HepG2 (cell line): Measurements from ENCODE around the gene AGR3. TPM values are rescaled to one million over a fixed set of nuclear protein-coding genes. Genes with fewer than 3 reads are reported as not detected.

Experiments used
- ATAC-seq: fragments of 200-7000 bp; cut with Tn5 transposase; 3 replicates; pipeline ENCODE4 v1.9.1; 2020; ENCODE audit warnings: mild to moderate bottlenecking, moderate library complexity
- BruUV-seq: library from RNA; stranded (reverse); fragments of 400-500 nt; replicated peaks from 2 replicates; lab custom pipeline; 2021; lab: Mats Ljungman, UMichigan
- CTCF ChIA-PET: fragments of 300-600 bp; formaldehyde crosslinking; extraction: SDS; loops from one replicate; lab custom pipeline; 2021; ENCODE audit warnings: low total read pairs, inconsistent platforms, low intra/inter-chr PET ratio; lab: Yijun Ruan, JAX
- POLR2A ChIA-PET: fragments of 350-600 bp; sonication (Branson Sonifier 250); formaldehyde crosslinking; loops from one replicate; lab custom pipeline; 2020; ENCODE audit warnings: antibody characterized with exemption, inconsistent platforms; lab: Yijun Ruan, JAX
- DNase-seq: peaks from one replicate; pipeline ENCODE4 v3.0.0-alpha.2; 2015; ENCODE audit warnings: low spot score
- FAIRE-seq: peaks from 3 replicates; lab custom pipeline; 2011; peaks lifted over from hg19 to GRCh38; lab: Jason Lieb, UNC
- H2AFZ ChIP-seq: one replicate; pipeline ENCODE4 v1.6.1; 2011; ENCODE audit warnings: low read length, inconsistent platforms
- H3K27ac ChIP-seq: fragments of 300-600 bp; 3 replicates; pipeline ENCODE4 v1.8.0; 2011; ENCODE audit warnings: mixed run types, mild to moderate bottlenecking, mixed read lengths, low read length, inconsistent platforms; ENCODE audit not compliant: insufficient read depth; ENCODE audit errors: extremely low read length
- H3K27me3 ChIP-seq, 2 experiments: fragments of 200-600 bp in 1 of 2; 2 replicates in 1 of 2; 3 replicates in 1 of 2; pipeline versions ENCODE4 v1.6.0 to v1.8.0; 2011; ENCODE audit warnings: low read length in 2 of 2, mild to moderate bottlenecking in 2 of 2, moderate library complexity in 2 of 2, inconsistent platforms in 1 of 2; ENCODE audit not compliant: insufficient read depth in 2 of 2, control insufficient read depth in 1 of 2
- H3K36me3 ChIP-seq, 2 experiments: fragments of 200-600 bp in 1 of 2; replicated peaks in 1 of 2; 2 replicates in 1 of 2; 3 replicates in 1 of 2; pipeline versions ENCODE4 v1.5.1 to v1.8.0; 2011; ENCODE audit warnings: low read length in 2 of 2, inconsistent platforms in 1 of 2; ENCODE audit not compliant: insufficient read depth in 2 of 2, control insufficient read depth in 1 of 2
- H3K4me1 ChIP-seq: 2 replicates; pipeline ENCODE4 v1.5.1; 2012; ENCODE audit warnings: low read length, inconsistent platforms; ENCODE audit not compliant: insufficient read depth
- H3K4me2 ChIP-seq: 2 replicates; pipeline ENCODE4 v1.6.0; 2011; ENCODE audit warnings: low read depth, low read length, inconsistent platforms
- H3K4me3 ChIP-seq, 3 experiments: fragments of 200-600 bp in 1 of 3; sonication (generic), shearing (Covaris generic) in 1 of 3; replicated peaks in 1 of 3; 2 replicates each; pipeline ENCODE4 v1.5.1; 2011 to 2016; ENCODE audit warnings: low read length in 3 of 3, inconsistent platforms in 2 of 3, low read depth in 2 of 3, mild to moderate bottlenecking in 2 of 3, control low read depth in 1 of 3, mixed read lengths in 1 of 3; ENCODE audit not compliant: insufficient read depth in 1 of 3
- H3K79me2 ChIP-seq: one replicate; pipeline ENCODE4 v1.6.1; 2011; ENCODE audit warnings: low read length, inconsistent platforms; ENCODE audit not compliant: insufficient read depth
- H3K9ac ChIP-seq: 2 replicates; pipeline ENCODE4 v1.6.0; 2011; ENCODE audit warnings: mild to moderate bottlenecking, low read depth, low read length, inconsistent platforms; ENCODE audit not compliant: insufficient read depth
- H3K9me3 ChIP-seq: 2 replicates; pipeline ENCODE4 v1.5.1; 2012; ENCODE audit warnings: mild to moderate bottlenecking, low read length
- H4K20me1 ChIP-seq: 2 replicates; pipeline ENCODE4 v1.6.0; 2011; ENCODE audit warnings: inconsistent platforms, mild to moderate bottlenecking, low read length, moderate library complexity; ENCODE audit not compliant: insufficient read depth
- CEBPG ChIP-seq: IDR thresholded peaks from 2 replicates; pipeline ENCODE4 v1.6.1; 2016
- DMAP1 ChIP-seq: IDR thresholded peaks from 2 replicates; pipeline ENCODE4 v1.6.1; 2016
- GTF2F1 ChIP-seq: fragments of 150-350 bp; IDR thresholded peaks from 2 replicates; pipeline ENCODE4 v1.6.1; 2014; ENCODE audit warnings: low read length
- TARDBP ChIP-seq: sonication (generic); formaldehyde crosslinking; IDR thresholded peaks from 2 replicates; pipeline ENCODE4 v1.8.0; 2022; ENCODE audit warnings: mild to moderate bottlenecking, missing genetic modification reagents
- ZNF12 ChIP-seq: sonication (generic); formaldehyde crosslinking; IDR thresholded peaks from 2 replicates; pipeline ENCODE4 v1.5.0; 2020; ENCODE audit warnings: missing genetic modification reagents
- ZNF670 ChIP-seq: sonication (generic); formaldehyde crosslinking; IDR thresholded peaks from 2 replicates; pipeline ENCODE4 v1.8.0; 2022; ENCODE audit warnings: mild to moderate bottlenecking, missing genetic modification reagents, borderline replicate concordance
- ZNF761 ChIP-seq: sonication (generic); formaldehyde crosslinking; conservative IDR thresholded peaks from 2 replicates; pipeline ENCODE4 v1.4.0; 2020; ENCODE audit warnings: mild to moderate bottlenecking, missing genetic modification reagents
- WGBS: methylation state at CpG from one replicate; pipeline ENCODE4 v1.1.6; 2017; ENCODE audit warnings: low lambda C conversion rate; 5-methylcytosine and 5-hydroxymethylcytosine counted together
- in situ Hi-C: cut with HindIII; loops from 2 replicates; pipeline ENCODE4 v1.10.0; 2017; ENCODE audit warnings: low pct_unique_long_range_greater_than_20kb; ENCODE audit not compliant: extremely low pct_ligation_motif_present
- intact Hi-C: fragments of 100-400 bp; cut with micrococcal nuclease; formaldehyde crosslinking; loops from one replicate; pipeline ENCODE4 v1.10.0; 2022; ENCODE audit not compliant: unreplicated experiment
- polyA plus RNA-seq, 8 experiments: library from polyadenylated mRNA; depleted of rRNA in 3 of 8; stranded (reverse) in 7 of 8; unstranded in 1 of 8; fragments of >200 nt; fragmentation: Illumina TruSeq in 4 of 8; extraction: Trizol in 4 of 8; gene quantifications; 2 replicates each; pipeline versions ENCODE4 v1.2.1 to v1.2.3, GENCODE V29; 2011 to 2016; ENCODE audit warnings: low read depth in 4 of 8, missing spikeins in 1 of 8, mixed read lengths in 1 of 8; ENCODE audit not compliant: insufficient read depth in 1 of 8
- total RNA-seq, 5 experiments: library from RNA; depleted of rRNA; stranded (reverse); fragments of >200 nt; fragmentation: Illumina TruSeq; extraction: Trizol; gene quantifications; 2 replicates each; pipeline ENCODE4 v1.2.3, GENCODE V29; 2016; ENCODE audit warnings: low read depth in 1 of 5
- TF ChIP-seq, protein P1 (sequence below): sonication (generic); formaldehyde crosslinking; IDR thresholded peaks from 2 replicates; pipeline ENCODE4 v1.4.0; 2020; ENCODE audit warnings: mild to moderate bottlenecking, missing genetic modification reagents
- TF ChIP-seq, protein P2 (sequence below): sonication (generic); formaldehyde crosslinking; conservative IDR thresholded peaks from 2 replicates; pipeline ENCODE4 v1.4.0; 2020; ENCODE audit warnings: missing genetic modification reagents
- TF ChIP-seq, protein P3 (sequence below): IDR thresholded peaks from 2 replicates; pipeline ENCODE4 v1.6.1; 2016; ENCODE audit warnings: low read depth, borderline replicate concordance
- TF ChIP-seq, protein P4 (sequence below), 2 experiments: sonication (generic) in 1 of 2; formaldehyde crosslinking in 1 of 2; IDR thresholded peaks; 2 replicates each; pipeline versions ENCODE4 v1.4.0 to v1.6.1; 2016 to 2020; ENCODE audit warnings: borderline replicate concordance in 1 of 2, low read depth in 1 of 2, mild to moderate bottlenecking in 1 of 2, missing genetic modification reagents in 1 of 2
- TF ChIP-seq, protein P5 (sequence below): sonication (generic); formaldehyde crosslinking; IDR thresholded peaks from 2 replicates; pipeline ENCODE4 v1.4.0; 2020; ENCODE audit warnings: mild to moderate bottlenecking, missing genetic modification reagents
- TF ChIP-seq, protein P6 (sequence below): sonication (generic); formaldehyde crosslinking; IDR thresholded peaks from 2 replicates; pipeline ENCODE4 v1.4.0; 2020; ENCODE audit warnings: missing genetic modification reagents
- TF ChIP-seq, protein P7 (sequence below): sonication (generic); formaldehyde crosslinking; IDR thresholded peaks from 2 replicates; pipeline ENCODE4 v1.5.0; 2020; ENCODE audit warnings: missing genetic modification reagents, mild to moderate bottlenecking, borderline replicate concordance

The AGR3 gene
- total and polyA plus RNA-seq, 2 of the 13 experiments (the other 11 are each of a cell fraction or from before 2014, with no cell fraction given) = not detected

DNA sequence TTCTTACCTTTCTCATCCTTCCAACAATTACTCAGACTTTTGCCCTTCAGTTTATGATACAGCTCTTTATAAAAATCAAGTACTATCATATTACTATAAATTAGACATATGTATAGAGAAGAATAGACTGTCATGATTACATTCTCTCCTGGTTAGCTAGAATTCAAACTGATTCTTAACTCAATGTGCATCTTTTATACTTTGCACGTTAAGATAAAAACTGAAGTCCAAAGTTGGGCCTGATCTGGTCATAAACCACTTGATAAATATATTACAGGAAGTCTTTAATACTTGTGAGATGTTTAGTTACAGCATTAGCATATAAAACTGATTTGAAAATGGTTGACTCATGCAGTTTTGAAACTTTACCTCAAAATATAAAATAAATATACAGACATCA, 2.6 kb downstream of the AGR3 start:
- no peaks in the 10 kb centered on the region for H3K36me3 ChIP-seq
- H3K27me3 ChIP-seq = no peaks in the 10 kb centered on the region
- 53% methylated on average over 1 of the region's 1 CpG for WGBS
- in situ Hi-C loops = no loop called here
- no peaks in the 10 kb centered on the region for H3K79me2 ChIP-seq
- H4K20me1 ChIP-seq = no peaks in the 10 kb centered on the region
- BruUV-seq = no TSS peak
- no peak overlapping the region for H3K27ac ChIP-seq
- no peaks in the 10 kb centered on the region for H3K4me1 ChIP-seq
- H3K4me2 ChIP-seq = no peak overlapping the region
- no peak for FAIRE-seq
- H3K9me3 ChIP-seq = no peaks in the 10 kb centered on the region
- ATAC-seq = no peak
- intact Hi-C loops = no loop called here
- no peak for DNase-seq
- no peak overlapping the region for H2AFZ ChIP-seq
- ChIA-PET POLR2A (no interaction called here), CTCF (no interaction called here)
- no peak overlapping the region for H3K4me3 ChIP-seq
- no peak overlapping the region for H3K9ac ChIP-seq
- TF ChIP-seq TARDBP (CRISPR knock-in tag) = no peak
- TF ChIP-seq, protein P1, sequence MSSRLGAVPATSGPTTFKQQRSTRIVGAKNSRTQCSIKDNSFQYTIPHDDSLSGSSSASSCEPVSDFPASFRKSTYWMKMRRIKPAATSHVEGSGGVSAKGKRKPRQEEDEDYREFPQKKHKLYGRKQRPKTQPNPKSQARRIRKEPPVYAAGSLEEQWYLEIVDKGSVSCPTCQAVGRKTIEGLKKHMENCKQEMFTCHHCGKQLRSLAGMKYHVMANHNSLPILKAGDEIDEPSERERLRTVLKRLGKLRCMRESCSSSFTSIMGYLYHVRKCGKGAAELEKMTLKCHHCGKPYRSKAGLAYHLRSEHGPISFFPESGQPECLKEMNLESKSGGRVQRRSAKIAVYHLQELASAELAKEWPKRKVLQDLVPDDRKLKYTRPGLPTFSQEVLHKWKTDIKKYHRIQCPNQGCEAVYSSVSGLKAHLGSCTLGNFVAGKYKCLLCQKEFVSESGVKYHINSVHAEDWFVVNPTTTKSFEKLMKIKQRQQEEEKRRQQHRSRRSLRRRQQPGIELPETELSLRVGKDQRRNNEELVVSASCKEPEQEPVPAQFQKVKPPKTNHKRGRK (CRISPR knock-in tag) = no peak
- TF ChIP-seq ZNF12 (CRISPR knock-in tag) = no peak
- TF ChIP-seq, protein P2, sequence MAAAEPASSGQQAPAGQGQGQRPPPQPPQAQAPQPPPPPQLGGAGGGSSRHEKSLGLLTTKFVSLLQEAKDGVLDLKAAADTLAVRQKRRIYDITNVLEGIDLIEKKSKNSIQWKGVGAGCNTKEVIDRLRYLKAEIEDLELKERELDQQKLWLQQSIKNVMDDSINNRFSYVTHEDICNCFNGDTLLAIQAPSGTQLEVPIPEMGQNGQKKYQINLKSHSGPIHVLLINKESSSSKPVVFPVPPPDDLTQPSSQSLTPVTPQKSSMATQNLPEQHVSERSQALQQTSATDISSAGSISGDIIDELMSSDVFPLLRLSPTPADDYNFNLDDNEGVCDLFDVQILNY (CRISPR knock-in tag) = no peak
- TF ChIP-seq, protein P3, sequence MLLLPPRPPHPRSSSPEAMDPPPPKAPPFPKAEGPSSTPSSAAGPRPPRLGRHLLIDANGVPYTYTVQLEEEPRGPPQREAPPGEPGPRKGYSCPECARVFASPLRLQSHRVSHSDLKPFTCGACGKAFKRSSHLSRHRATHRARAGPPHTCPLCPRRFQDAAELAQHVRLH (CRISPR knock-in tag) = no peak
- TF ChIP-seq DMAP1 (CRISPR knock-in tag) = no peak
- TF ChIP-seq, protein P4, sequence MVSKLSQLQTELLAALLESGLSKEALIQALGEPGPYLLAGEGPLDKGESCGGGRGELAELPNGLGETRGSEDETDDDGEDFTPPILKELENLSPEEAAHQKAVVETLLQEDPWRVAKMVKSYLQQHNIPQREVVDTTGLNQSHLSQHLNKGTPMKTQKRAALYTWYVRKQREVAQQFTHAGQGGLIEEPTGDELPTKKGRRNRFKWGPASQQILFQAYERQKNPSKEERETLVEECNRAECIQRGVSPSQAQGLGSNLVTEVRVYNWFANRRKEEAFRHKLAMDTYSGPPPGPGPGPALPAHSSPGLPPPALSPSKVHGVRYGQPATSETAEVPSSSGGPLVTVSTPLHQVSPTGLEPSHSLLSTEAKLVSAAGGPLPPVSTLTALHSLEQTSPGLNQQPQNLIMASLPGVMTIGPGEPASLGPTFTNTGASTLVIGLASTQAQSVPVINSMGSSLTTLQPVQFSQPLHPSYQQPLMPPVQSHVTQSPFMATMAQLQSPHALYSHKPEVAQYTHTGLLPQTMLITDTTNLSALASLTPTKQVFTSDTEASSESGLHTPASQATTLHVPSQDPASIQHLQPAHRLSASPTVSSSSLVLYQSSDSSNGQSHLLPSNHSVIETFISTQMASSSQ (IDR thresholded peaks at IDR 0.05; ENCODE audit: low read depth) = no peak
- TF ChIP-seq, protein P4 (CRISPR knock-in tag; IDR thresholded peaks at IDR 0.05; ENCODE audit: borderline replicate concordance) = no peak
- TF ChIP-seq, protein P5, sequence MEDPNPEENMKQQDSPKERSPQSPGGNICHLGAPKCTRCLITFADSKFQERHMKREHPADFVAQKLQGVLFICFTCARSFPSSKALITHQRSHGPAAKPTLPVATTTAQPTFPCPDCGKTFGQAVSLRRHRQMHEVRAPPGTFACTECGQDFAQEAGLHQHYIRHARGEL (CRISPR knock-in tag) = no peak
- TF ChIP-seq CEBPG (CRISPR knock-in tag) = no peak
- TF ChIP-seq, protein P6, sequence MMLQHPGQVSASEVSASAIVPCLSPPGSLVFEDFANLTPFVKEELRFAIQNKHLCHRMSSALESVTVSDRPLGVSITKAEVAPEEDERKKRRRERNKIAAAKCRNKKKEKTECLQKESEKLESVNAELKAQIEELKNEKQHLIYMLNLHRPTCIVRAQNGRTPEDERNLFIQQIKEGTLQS (CRISPR knock-in tag) = no peak
- TF ChIP-seq ZNF761 = no peak
- TF ChIP-seq, protein P7, sequence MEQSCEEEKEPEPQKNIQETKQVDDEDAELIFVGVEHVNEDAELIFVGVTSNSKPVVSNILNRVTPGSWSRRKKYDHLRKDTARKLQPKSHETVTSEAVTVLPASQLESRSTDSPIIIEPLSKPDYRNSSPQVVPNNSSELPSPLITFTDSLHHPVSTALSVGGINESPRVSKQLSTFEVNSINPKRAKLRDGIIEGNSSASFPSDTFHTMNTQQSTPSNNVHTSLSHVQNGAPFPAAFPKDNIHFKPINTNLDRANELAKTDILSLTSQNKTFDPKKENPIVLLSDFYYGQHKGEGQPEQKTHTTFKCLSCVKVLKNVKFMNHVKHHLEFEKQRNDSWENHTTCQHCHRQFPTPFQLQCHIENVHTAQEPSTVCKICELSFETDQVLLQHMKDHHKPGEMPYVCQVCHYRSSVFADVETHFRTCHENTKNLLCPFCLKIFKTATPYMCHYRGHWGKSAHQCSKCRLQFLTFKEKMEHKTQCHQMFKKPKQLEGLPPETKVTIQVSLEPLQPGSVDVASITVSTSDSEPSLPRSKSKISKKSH (CRISPR knock-in tag) = no peak
- TF ChIP-seq GTF2F1 = no peak
- TF ChIP-seq ZNF670 = no peak
